Stimulated activated CD4-positive, alpha-beta T cell treated with anti-CD3 and anti-CD28 coated beads, Interleukin-15, amount 100 ng/mL, for 24 hours (primary cell): ENCODE results near the gene PHYKPL.
A peak's percentile ranks its signal among the peaks of the same experiment; 100 is the strongest.

ENCODE experiments used
- DNase-seq: peaks from one replicate; pipeline ENCODE4 v3.0.0-alpha.2; 2020

Gene PHYKPL

DNA sequence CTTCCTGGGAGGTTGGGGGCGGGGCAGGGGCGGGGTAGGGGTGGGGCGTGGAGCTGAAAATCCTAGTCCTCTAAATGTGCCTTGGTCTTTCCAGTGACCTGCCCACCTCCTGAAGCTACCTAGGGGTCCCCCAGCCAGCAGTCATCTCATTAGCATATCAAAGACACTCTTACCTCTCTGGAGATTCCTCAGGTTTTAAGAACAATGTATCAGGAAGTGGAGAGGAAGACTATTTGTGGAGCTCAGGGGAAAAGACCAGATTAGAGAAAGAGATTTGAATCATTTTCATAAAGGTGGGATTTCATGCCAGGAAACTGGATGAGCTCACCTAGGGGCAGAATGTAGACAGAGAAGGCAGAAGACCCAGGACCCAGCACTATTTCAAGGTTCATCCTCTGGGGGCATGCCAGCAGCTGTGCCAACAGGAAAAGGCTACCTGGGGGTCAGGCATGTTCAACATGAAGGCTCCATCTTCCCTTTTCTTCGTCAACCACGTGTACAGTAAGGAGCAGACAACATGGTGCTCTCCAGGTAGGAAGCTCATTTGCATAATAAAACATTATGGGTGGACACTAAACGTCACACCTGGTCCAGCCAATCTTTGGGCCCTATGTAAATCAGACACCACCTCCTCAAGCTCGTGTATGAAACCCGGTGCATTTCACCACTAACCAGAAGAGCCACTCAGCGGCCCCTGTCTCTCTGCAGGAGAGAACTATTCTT lies 52.3 kb downstream of the PHYKPL start:
- DNase-seq, result no peak

DNA sequence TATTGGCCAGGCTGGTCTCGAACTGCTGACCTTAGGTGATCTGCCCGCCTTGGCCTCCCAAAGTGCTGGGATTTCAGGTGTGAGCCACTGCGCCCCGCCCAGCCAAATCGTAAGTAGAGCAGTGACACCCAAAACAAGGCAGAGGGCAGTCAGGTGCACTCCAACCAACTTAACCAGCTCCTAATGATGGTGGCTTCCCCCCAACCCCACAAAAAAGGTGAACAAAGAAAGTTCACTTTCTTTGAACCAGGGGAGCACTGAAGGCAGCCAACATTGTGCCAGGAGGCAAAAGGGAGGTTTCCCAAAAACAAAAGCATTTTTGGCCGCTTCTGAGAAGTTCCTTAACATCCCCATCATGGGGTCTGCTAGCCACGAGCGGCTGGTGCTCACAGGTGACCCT lies 55.0 kb downstream of the PHYKPL start:
- DNase-seq, result no peak

DNA sequence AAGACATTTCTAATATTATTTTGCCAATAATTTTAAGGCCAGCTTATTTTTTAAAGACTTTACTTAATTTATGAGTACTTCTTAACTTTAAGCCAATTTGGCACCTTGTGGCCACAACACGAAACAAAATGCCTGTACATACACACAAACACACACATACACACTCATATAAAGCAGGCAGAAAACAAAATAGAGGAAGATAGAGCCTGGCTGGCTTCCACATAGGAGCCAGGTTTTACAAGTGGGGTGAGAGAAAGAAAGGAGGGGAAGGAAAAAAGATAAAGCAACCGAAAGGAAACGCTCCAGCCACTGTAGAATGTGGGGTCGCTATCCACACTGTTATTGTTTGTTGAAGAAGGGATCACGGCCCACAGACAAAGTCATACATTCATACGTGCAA lies 55.8 kb downstream of the PHYKPL start:
- DNase-seq, result no peak

DNA sequence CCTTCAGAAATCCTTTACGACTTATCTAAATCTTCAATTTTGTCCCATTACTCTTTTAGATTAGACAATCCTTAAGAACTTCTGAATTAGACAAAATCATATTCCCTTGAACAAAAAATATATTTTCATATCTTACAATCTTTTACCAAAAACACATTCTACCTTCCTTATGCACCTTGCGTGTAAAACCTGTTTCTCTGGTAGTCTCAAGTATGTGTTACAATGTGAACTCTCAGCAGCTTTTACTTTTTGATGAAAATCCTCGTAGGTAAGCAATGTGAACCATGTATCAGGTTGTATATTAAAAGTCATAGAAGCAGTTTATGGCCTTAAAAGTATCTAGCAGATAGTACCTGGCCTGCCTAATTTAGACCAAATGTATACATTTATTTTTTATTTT lies 58.1 kb downstream of the PHYKPL start:
- DNase-seq, result no peak

DNA sequence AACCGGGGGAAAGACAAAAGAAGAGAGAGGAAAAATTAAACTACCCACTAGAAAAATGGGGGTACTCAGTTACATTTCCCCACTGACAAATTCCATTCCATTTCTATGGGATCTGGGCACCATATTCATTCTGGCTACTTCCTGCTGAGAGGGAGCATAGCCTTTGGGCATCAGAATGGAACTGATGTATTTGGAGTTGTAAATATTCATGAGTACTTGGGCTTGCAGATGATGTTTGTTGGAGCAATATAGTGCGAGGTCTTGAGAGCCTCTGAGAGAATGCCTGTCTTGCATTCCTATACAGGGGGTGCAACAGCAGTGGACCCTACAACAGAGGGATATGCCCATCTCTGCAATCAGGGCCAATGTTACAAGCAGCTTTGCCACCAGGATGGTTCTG lies 62.1 kb downstream of the PHYKPL start:
- no peak for DNase-seq

DNA sequence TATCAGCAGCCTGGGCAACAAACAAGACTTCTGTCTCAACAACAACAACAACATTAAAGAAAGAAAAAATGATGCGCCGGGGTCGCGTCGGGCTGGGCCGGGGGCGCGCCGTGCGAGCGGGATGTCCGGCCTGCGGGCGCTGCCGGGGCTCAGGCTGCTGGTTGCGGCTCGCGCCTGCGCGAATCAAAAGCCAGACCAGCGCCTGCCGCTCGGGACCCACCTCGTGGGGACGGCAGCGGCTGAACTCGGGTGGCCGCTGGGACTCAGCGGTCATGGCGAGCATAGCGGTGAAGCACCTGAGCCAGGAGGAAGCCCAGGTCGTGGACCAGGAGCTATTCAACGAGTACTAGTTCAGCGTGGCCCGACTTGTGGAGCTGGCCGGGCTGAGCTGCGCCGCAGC lies 67.0 kb downstream of the PHYKPL start:
- DNase-seq, result no peak

DNA sequence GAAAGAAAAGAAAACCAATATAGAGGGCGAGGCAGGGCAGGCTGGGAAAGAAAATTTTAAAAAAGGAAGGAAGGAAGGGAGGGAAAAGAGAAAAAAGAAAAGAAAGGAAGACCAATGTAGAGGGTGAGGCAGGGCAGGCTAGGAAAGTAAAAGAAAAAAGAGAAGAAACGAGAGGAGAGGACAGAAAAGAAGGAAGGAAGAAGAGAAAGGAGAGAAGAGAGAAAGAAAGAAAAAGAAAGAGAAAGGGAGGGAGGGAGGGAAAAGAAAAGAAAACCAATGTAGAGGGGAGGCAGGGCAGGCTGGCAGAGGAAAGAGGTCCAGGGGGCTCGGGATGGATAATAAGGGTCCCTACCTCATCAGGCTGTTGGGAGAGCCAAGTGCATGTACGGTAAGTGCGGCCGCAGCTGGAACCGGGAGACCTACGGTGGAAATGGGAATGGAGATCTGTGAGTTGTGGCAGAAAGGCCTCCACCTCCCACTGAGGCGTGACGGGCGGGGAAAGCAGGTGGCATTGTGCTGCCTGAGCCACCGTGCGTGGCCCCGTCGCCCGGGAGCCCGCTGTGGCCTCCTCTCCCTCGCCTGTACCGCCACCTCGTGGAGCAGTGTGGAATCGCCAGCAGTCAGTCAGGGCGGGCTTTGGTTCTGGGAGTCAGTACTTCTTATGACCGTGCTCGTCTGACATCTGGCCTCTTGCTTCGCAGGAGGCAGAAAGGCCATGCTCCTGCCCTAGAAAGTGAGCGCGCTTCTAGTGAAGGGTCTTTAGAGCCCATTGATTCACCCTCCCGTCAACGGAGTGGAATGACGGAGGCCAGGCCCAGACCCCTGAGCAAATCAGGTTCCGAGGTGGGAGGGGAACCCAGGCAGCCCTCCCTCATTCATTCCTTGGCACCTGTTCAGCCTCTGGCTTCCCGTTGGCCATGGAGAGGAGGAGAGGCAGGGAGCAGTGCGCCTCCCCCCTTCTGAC lies 68.5 kb downstream of the PHYKPL start:
- DNase-seq, result peak; percentile 92

DNA sequence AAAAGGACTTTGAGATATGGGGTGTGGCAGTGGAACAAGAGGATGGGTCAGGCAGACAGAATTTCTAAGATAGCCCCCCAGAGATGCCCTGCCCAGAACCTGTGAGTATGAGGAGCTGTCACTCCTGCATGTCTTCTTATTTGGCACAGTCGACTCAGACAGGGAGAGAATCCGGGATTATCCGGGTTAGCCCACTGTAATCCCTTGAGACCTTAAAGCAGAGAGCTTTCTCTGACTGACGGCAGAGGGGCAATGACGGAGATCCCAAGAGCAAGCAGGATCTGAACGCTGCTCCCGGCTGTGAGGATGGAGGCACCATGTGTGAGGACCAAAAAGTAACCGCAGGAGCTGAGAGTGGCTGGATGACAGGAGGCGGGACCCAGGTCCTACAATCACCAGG lies 70.1 kb downstream of the PHYKPL start:
- DNase-seq, result no peak

DNA sequence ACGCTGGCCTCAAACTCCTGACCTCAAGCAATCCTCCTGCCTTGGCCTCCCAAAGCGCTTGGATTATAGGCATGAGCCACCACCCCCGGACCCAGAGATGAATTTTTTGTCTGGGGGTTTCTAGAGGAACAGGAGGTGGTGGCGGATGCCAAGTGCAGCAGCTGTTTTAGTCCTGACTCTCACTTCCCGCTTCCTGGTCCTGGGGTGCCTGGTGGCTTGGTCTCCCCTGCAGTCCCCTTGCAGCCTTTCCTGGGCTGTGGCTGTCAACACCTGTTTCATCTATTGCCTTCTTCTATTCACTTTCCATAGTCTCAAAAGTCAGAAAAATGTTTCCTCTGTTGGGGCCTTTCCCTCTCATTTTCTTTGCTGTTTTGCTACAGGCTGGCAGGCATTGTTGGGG lies 72.4 kb downstream of the PHYKPL start:
- no peak for DNase-seq
